Measurements from ENCODE around the gene ARHGAP42.

- TF ChIP-seq CTCF (IDR thresholded peaks at IDR 0.05): no peak
- no peak for TF ChIP-seq POLR2AphosphoS5 (IDR thresholded peaks at IDR 0.05)
- TF ChIP-seq POLR2A (IDR thresholded peaks at IDR 0.05): no peak
These were observed 98.3 kb downstream of the ARHGAP42 start for GRCh38 chr11:100785148-100785983.
